Subcutaneous adipose tissue (tissue), 4 donors: ENCODE data around the gene JPT2. TPM values are rescaled to one million over a fixed set of nuclear protein-coding genes. Genes with fewer than 3 reads are reported as not detected.

Source experiments
- total RNA-seq, 4 donors: library from RNA; depleted of rRNA; stranded (reverse); fragments of >200 nt; gene quantifications; one replicate each; pipeline ENCODE4 v1.1.0, GENCODE V29; 2016
- TF ChIP-seq, protein P1 (sequence below): fragments of 450-650 bp; IDR thresholded peaks from one replicate; pipeline ENCODE4 v1.5.1; 2016; ENCODE audit warnings: low read depth, mild to moderate bottlenecking, control low read depth, antibody characterized with exemption, moderate library complexity

Gene JPT2
- total RNA-seq, 4 donors from 2014 or later = 13.2 to 26.4 (median 16.7) TPM

DNA sequence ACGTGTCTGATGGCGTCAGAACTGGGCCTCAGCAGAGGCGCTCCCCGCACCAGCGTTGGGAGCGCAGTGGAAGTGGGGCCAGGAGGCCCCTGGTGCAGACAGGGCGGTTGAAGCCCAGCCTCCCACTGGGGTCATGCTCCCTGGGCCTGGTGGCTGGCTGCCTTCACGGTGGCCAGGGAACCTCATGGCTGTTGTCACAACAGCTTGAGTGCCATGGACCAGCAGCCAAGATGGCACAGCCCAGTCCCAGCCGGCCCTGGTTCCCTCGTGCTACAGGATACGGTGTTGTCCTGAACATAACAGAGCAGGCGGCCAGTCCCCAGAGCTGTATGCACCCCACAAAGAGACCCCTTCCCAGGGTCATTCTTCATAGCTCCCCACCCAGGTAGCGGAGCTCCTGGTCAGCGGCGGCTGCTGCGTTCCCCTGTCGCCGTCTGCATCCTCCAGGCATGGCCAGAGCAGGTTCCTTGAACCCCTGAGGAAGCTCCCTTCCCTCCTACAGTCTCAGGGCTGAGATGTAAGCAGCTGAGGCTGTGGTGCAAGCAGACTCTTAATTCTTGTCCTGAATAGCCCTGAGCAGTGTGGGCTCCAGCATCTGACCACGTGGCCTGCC, 63.6 kb downstream of the JPT2 start:
- TF ChIP-seq, protein P1, sequence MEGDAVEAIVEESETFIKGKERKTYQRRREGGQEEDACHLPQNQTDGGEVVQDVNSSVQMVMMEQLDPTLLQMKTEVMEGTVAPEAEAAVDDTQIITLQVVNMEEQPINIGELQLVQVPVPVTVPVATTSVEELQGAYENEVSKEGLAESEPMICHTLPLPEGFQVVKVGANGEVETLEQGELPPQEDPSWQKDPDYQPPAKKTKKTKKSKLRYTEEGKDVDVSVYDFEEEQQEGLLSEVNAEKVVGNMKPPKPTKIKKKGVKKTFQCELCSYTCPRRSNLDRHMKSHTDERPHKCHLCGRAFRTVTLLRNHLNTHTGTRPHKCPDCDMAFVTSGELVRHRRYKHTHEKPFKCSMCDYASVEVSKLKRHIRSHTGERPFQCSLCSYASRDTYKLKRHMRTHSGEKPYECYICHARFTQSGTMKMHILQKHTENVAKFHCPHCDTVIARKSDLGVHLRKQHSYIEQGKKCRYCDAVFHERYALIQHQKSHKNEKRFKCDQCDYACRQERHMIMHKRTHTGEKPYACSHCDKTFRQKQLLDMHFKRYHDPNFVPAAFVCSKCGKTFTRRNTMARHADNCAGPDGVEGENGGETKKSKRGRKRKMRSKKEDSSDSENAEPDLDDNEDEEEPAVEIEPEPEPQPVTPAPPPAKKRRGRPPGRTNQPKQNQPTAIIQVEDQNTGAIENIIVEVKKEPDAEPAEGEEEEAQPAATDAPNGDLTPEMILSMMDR = no peak

DNA sequence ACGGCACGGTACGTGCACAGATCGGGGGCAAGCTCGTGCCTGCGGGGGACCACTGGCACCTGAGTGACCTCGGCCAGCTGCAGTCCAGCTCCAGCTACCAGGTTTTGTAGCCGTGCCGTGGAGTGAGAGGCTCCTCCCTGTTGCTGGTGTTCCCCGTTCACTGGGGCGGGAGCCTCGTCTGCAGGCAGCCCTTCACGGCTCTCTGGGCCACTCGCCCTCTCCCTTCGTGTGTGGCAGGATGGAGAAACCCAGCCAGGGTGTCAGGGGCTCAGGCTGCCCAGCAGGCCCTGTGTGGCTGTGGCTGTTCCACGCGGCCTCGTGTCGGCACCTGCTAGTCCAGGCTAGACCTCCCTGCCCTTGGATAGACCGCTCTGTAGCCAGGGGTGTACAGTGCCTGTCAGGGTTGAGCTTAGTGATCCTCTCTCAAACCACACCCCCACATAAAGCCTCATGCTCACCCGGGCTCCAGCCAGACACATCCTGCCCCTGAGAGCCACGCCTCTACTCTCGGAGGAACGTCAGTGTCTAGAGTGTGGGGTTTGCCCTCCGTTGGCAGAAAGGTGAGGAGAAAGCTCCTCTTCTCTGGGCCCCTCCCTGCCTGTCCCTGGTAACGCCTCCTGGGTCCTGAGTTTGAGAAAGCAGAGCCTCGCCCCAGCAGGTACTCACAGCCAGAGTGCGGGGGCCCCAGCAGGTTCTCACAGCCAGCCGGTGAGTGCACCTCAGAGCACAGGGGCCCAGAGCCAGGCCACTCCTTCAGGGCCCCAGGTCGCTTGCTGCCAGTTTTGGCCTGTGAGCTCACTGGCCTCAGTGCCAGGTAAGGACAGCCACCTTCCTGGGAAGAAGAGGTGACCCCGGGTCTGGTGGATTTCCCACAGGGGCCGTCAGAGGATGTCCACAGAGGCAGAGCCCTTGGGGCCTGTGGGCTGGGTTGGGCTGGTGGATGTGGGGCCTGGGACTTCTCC, 65.6 kb downstream of the JPT2 start:
- TF ChIP-seq, protein P1 = no peak

DNA sequence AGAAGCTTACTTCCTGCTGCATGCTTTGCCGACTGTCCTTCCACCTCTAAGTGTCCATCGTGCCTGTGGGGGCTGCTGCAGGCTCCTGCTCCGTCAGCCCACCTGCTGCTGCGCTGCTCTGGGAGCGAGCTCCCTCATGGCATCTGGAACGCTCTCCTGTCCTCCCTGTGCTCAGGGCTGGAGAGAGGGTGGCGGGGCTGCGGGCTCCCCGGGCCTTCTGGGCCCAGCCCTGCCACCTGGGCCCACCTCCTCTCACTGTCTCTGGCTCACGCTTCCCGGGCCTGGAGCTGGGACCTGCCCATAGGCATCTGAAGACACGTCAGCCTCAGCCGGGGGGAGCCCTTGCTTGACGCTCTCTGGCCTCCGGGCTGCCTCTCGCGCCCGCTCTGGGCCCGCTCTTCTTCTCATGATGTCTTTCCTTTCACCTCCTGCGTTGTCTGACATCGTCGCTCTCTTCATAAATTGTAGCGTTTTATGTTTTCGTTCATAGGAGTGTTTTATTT, 66.3 kb downstream of the JPT2 start:
- TF ChIP-seq, protein P1 = no peak

DNA sequence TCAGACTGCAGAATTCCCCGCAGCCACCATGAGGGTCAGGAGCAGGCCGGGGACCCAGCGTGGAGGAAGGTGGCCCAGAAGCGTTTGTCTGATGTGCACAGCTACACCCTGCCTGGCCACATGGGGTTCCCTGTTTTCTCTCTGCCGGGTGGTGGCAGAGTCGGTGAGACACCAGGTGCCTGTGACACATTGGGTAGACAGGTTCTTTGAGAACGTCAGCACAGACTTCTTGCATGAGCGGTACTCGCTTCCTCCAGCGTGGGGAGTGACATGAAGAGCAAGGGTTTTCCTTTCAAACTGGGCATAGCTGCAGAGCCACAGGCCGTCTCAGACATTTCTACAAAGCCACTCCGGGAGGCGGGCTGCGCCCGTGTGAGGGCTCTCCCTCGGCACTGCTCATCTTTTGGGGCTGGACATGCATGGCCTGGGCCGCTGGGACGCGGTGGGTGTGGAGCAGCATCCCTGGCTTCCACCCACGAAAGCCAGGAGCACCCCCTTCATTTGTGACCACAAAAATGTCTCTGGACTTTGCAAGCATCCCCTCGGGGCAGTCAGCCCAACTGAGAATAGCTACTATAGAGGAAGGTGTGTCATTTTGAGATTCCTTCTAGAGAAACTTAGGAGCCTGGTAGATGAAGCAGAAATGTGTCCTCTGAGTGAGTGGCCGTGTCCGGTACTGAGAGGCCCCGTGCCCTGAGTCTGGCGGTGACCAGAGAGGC, 67.3 kb downstream of the JPT2 start:
- TF ChIP-seq, protein P1 = no peak

DNA sequence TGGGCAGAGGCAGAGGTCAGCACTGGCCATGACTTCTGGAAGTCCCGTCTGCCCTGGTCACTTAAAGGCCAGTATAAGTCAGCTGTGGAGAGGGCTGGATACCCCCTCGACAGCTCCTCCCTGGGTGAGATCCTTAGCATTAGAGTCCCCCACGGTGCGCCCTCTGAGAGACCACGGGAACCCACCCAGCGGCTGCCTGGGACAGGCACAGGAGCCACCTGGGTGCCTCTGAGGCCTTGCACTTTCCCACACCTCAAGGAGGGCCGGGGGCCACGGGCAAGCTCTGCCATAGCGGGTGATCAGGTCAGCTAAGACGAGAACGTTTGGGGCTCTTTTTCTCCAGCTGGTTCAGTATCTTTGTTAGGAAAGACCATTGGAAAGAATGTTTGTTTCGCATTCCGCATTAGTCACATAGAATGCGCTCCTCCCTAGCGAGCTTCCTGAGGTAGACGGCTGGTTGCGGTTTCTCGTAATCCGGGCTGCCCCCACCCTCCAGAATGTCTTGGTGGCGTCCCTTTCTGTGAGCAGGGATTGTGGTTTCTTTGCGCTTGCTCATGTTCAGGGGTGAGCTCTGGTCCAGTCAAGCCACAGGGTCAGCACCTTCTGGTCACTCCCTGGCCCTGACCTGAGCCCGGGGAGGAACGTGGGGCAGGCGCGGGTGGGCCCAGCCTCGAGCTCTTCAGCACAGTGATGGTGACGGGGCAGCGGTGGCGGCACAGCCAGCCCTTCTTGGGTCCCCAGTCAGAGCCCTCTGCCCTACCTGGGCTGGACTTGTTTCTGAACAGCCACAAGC, 68.0 kb downstream of the JPT2 start:
- TF ChIP-seq, protein P1 = no peak

DNA sequence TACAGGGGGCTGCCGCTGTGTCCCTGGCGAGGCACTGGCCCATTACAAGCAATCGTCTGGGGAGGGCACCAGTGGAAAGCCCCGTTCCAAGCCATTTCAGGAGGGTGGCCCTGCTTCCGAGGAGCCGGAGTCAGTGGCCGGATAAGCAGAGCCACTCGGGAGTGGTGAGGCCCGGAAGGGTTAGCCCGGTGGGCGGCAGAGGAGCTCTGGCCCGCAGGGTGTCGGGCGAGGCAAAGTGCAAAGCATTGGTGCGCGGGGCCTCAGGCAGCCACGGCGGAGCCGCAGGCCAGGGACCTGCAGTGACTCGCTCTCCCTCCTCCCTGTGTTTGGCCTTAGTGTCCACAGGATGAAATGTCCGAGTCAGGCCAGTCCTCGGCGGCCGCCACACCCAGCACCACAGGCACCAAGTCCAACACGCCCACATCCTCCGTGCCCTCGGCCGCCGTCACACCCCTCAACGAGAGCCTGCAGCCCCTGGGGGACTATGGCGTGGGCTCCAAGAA, 68.7 kb downstream of the JPT2 start:
- TF ChIP-seq, protein P1 = no peak
